Measurements from ENCODE around the gene SPRED3.

- TF ChIP-seq, protein P1, sequence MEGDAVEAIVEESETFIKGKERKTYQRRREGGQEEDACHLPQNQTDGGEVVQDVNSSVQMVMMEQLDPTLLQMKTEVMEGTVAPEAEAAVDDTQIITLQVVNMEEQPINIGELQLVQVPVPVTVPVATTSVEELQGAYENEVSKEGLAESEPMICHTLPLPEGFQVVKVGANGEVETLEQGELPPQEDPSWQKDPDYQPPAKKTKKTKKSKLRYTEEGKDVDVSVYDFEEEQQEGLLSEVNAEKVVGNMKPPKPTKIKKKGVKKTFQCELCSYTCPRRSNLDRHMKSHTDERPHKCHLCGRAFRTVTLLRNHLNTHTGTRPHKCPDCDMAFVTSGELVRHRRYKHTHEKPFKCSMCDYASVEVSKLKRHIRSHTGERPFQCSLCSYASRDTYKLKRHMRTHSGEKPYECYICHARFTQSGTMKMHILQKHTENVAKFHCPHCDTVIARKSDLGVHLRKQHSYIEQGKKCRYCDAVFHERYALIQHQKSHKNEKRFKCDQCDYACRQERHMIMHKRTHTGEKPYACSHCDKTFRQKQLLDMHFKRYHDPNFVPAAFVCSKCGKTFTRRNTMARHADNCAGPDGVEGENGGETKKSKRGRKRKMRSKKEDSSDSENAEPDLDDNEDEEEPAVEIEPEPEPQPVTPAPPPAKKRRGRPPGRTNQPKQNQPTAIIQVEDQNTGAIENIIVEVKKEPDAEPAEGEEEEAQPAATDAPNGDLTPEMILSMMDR (IDR thresholded peaks at IDR 0.05), result no peak
- TF ChIP-seq POLR2AphosphoS5 (IDR thresholded peaks at IDR 0.05) (no peak), POLR2A (IDR thresholded peaks at IDR 0.05) (no peak)
These were observed 17.4 kb upstream of the SPRED3 start for GRCh38 chr19:38371081-38371480.

Measured in transverse colon (tissue), 4 donors.